Epithelial cell of esophagus (primary cell): ENCODE measurements around the gene ICAM1.

ENCODE experiments used
- DNase-seq: peaks from one replicate; pipeline ENCODE4 v3.0.0; 2010; ENCODE audit warnings: low read depth
- H3K4me3 ChIP-seq: 2 replicates; pipeline ENCODE4 v1.5.1; 2011; ENCODE audit warnings: mild to moderate bottlenecking, low read length, control low read depth
- TF ChIP-seq, protein P1 (sequence below): IDR thresholded peaks from 2 replicates; pipeline ENCODE4 v1.5.1; 2011; ENCODE audit warnings: low read depth, mild to moderate bottlenecking, low read length, control low read depth, inconsistent platforms; ENCODE audit not compliant: insufficient read depth; ENCODE audit errors: missing control alignments

Gene ICAM1, protein sequence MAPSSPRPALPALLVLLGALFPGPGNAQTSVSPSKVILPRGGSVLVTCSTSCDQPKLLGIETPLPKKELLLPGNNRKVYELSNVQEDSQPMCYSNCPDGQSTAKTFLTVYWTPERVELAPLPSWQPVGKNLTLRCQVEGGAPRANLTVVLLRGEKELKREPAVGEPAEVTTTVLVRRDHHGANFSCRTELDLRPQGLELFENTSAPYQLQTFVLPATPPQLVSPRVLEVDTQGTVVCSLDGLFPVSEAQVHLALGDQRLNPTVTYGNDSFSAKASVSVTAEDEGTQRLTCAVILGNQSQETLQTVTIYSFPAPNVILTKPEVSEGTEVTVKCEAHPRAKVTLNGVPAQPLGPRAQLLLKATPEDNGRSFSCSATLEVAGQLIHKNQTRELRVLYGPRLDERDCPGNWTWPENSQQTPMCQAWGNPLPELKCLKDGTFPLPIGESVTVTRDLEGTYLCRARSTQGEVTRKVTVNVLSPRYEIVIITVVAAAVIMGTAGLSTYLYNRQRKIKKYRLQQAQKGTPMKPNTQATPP

GRCh38 chr19:10270616-10271394, at the start of gene ICAM1:
TSS of gene ICAM1 (plus strand) at chr19:10271120. CDS start at chr19:10271160, 40 bp downstream.
- no peak for DNase-seq
- TF ChIP-seq, protein P1, sequence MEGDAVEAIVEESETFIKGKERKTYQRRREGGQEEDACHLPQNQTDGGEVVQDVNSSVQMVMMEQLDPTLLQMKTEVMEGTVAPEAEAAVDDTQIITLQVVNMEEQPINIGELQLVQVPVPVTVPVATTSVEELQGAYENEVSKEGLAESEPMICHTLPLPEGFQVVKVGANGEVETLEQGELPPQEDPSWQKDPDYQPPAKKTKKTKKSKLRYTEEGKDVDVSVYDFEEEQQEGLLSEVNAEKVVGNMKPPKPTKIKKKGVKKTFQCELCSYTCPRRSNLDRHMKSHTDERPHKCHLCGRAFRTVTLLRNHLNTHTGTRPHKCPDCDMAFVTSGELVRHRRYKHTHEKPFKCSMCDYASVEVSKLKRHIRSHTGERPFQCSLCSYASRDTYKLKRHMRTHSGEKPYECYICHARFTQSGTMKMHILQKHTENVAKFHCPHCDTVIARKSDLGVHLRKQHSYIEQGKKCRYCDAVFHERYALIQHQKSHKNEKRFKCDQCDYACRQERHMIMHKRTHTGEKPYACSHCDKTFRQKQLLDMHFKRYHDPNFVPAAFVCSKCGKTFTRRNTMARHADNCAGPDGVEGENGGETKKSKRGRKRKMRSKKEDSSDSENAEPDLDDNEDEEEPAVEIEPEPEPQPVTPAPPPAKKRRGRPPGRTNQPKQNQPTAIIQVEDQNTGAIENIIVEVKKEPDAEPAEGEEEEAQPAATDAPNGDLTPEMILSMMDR = no peak
- peak within 1 kb of the TSS; percentile 39 for H3K4me3 ChIP-seq

GRCh38 chr19:10222201-10222890, 48.6 kb upstream of the ICAM1 start:
- H3K4me3 ChIP-seq = no peak overlapping the region
- DNase-seq = no peak
- TF ChIP-seq, protein P1 = no peak

- DNase-seq = no peak
- TF ChIP-seq, protein P1 = no peak
Measured at GRCh38 chr19:10223488-10224213, 47.3 kb upstream of the ICAM1 start.

GRCh38 chr19:10224337-10224736, 46.6 kb upstream of the ICAM1 start:
- H3K4me3 ChIP-seq = no peak overlapping the region
- no peak for DNase-seq
- TF ChIP-seq, protein P1 = no peak

More at GRCh38 chr19:10223488-10224213, 47.3 kb upstream of the ICAM1 start:
- H3K4me3 ChIP-seq = no peak overlapping the region

- no peak overlapping the region for H3K4me3 ChIP-seq
- DNase-seq = no peak
- TF ChIP-seq, protein P1 = no peak
Measured at GRCh38 chr19:10226021-10226375, 44.9 kb upstream of the ICAM1 start.

DNA sequence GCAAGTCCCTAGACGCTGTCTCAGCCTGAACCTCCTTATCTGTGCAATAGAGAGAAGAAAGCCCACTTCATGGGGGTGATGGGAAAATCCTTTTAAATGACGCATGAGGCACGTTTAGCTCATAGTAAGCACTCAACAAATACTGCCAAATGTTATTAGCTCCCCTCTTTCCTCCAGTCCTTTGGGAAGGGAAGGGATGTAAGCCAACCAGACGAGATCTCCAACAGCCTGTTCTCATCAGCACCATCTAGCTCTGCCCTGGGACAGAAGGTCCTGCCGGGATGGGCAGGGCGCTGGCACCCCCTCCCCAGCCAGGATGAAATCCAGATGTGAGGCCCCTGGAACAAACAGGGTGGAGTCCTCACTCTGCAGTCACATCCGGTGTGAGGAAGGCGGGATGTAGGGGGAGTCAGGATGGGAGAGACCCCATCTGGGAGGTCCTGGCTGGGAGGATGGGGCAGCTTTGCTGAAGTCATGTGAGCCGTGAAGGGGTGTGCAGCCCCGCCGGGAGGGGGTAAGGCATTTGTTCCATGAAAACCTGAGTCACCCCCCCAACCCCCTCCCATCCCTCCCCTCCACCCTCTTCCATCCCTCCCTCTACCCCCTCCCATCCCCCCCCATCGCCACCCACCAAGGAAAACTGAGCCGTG, 44.4 kb upstream of the ICAM1 start:
- H3K4me3 ChIP-seq = no peak overlapping the region
- DNase-seq = no peak
- TF ChIP-seq, protein P1 = no peak
